MM.1S (cell line): ENCODE data around the gene KDM3A.

Experiments
- EZH2phosphoT487 ChIP-seq: fragments of 300-600 bp; sonication (generic); IDR thresholded peaks from 2 replicates; pipeline ENCODE4 v1.6.1; 2018; ENCODE audit warnings: antibody characterized with exemption, low read length
- TF ChIP-seq, protein P1 (sequence below): fragments of 300-600 bp; sonication (generic); IDR thresholded peaks from 2 replicates; pipeline ENCODE4 v1.5.1; 2016; ENCODE audit warnings: antibody characterized with exemption, low read length, mixed read lengths

DNA sequence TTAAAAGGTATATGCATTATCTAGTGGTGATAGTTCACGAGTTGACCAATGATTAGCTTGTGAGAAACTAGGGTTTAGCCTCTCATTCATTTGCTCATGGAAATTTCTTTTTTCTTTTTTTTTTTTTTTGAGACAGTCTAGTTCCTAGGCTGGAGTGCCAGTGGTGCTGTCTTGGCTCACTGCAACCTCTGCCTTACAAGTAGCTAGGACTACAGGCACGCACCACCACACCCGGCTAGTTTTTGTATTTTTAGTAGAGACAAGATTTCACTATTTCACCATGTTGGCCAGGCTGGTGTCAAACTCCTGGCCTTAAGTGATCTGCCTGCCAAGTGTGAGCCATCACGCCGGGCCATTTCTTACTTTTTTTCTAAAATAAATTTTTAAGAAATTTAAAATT lies 14.0 kb downstream of the KDM3A start:
- TF ChIP-seq EZH2phosphoT487 = no peak
- TF ChIP-seq, protein P1, sequence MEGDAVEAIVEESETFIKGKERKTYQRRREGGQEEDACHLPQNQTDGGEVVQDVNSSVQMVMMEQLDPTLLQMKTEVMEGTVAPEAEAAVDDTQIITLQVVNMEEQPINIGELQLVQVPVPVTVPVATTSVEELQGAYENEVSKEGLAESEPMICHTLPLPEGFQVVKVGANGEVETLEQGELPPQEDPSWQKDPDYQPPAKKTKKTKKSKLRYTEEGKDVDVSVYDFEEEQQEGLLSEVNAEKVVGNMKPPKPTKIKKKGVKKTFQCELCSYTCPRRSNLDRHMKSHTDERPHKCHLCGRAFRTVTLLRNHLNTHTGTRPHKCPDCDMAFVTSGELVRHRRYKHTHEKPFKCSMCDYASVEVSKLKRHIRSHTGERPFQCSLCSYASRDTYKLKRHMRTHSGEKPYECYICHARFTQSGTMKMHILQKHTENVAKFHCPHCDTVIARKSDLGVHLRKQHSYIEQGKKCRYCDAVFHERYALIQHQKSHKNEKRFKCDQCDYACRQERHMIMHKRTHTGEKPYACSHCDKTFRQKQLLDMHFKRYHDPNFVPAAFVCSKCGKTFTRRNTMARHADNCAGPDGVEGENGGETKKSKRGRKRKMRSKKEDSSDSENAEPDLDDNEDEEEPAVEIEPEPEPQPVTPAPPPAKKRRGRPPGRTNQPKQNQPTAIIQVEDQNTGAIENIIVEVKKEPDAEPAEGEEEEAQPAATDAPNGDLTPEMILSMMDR = no peak
